Effector CD8-positive, alpha-beta T cell (primary cell): ENCODE measurements around the gene CAMTA1.

Source experiments
- DNase-seq: peaks from one replicate; lab custom pipeline; 2025; lab: John Stamatoyannopoulos, UW

CAMTA1 gene

GRCh38 chr1:7255303-7256058 lies 470.2 kb downstream of the CAMTA1 start:
- DNase-seq: no peak

- no peak for DNase-seq
These were observed 471.3 kb downstream of the CAMTA1 start for GRCh38 chr1:7256526-7256925.

- no peak for DNase-seq
These were observed 472.0 kb downstream of the CAMTA1 start for GRCh38 chr1:7257225-7257624.

GRCh38 chr1:7258589-7259135 lies 473.4 kb downstream of the CAMTA1 start:
- no peak for DNase-seq

- DNase-seq: no peak
These were observed 474.7 kb downstream of the CAMTA1 start for GRCh38 chr1:7259955-7260354.

GRCh38 chr1:7261490-7261889 lies 476.2 kb downstream of the CAMTA1 start:
- no peak for DNase-seq

GRCh38 chr1:7262611-7263010 lies 477.4 kb downstream of the CAMTA1 start:
- no peak for DNase-seq

GRCh38 chr1:7263021-7263960 lies 478.0 kb downstream of the CAMTA1 start:
- no peak for DNase-seq

- DNase-seq: no peak
These were observed 478.8 kb downstream of the CAMTA1 start for GRCh38 chr1:7264101-7264500.

- DNase-seq: no peak
These were observed 480.6 kb downstream of the CAMTA1 start for GRCh38 chr1:7265771-7266371.

GRCh38 chr1:7266561-7266960 lies 481.3 kb downstream of the CAMTA1 start:
- no peak for DNase-seq

- no peak for DNase-seq
These were observed 482.2 kb downstream of the CAMTA1 start for GRCh38 chr1:7267493-7267892.

GRCh38 chr1:7268983-7269382 lies 483.7 kb downstream of the CAMTA1 start:
- no peak for DNase-seq

- no peak for DNase-seq
These were observed 484.3 kb downstream of the CAMTA1 start for GRCh38 chr1:7269525-7269924.

GRCh38 chr1:7274256-7274655 lies 489.0 kb downstream of the CAMTA1 start:
- no peak for DNase-seq

- no peak for DNase-seq
These were observed 492.8 kb downstream of the CAMTA1 start for GRCh38 chr1:7278045-7278444.

GRCh38 chr1:7278827-7279765 lies 493.8 kb downstream of the CAMTA1 start:
- DNase-seq: no peak

GRCh38 chr1:7279769-7280168 lies 494.5 kb downstream of the CAMTA1 start:
- DNase-seq: no peak

- no peak for DNase-seq
These were observed 495.2 kb downstream of the CAMTA1 start for GRCh38 chr1:7280347-7280960.

GRCh38 chr1:7281821-7282220 lies 496.6 kb downstream of the CAMTA1 start:
- no peak for DNase-seq
